CD1c-positive myeloid dendritic cell (primary cell): Measurements from ENCODE around the gene GOLGA2.

Experiments
- DNase-seq: peaks from one replicate; pipeline ENCODE4 v3.0.0-alpha.2; 2016; ENCODE audit errors: extremely low spot score

The GOLGA2 gene, protein sequence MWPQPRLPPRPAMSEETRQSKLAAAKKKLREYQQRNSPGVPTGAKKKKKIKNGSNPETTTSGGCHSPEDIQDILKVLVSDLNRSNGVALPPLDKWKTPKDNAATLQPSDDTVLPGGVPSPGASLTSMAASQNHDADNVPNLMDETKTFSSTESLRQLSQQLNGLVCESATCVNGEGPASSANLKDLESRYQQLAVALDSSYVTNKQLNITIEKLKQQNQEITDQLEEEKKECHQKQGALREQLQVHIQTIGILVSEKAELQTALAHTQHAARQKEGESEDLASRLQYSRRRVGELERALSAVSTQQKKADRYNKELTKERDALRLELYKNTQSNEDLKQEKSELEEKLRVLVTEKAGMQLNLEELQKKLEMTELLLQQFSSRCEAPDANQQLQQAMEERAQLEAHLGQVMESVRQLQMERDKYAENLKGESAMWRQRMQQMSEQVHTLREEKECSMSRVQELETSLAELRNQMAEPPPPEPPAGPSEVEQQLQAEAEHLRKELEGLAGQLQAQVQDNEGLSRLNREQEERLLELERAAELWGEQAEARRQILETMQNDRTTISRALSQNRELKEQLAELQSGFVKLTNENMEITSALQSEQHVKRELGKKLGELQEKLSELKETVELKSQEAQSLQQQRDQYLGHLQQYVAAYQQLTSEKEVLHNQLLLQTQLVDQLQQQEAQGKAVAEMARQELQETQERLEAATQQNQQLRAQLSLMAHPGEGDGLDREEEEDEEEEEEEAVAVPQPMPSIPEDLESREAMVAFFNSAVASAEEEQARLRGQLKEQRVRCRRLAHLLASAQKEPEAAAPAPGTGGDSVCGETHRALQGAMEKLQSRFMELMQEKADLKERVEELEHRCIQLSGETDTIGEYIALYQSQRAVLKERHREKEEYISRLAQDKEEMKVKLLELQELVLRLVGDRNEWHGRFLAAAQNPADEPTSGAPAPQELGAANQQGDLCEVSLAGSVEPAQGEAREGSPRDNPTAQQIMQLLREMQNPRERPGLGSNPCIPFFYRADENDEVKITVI

DNA sequence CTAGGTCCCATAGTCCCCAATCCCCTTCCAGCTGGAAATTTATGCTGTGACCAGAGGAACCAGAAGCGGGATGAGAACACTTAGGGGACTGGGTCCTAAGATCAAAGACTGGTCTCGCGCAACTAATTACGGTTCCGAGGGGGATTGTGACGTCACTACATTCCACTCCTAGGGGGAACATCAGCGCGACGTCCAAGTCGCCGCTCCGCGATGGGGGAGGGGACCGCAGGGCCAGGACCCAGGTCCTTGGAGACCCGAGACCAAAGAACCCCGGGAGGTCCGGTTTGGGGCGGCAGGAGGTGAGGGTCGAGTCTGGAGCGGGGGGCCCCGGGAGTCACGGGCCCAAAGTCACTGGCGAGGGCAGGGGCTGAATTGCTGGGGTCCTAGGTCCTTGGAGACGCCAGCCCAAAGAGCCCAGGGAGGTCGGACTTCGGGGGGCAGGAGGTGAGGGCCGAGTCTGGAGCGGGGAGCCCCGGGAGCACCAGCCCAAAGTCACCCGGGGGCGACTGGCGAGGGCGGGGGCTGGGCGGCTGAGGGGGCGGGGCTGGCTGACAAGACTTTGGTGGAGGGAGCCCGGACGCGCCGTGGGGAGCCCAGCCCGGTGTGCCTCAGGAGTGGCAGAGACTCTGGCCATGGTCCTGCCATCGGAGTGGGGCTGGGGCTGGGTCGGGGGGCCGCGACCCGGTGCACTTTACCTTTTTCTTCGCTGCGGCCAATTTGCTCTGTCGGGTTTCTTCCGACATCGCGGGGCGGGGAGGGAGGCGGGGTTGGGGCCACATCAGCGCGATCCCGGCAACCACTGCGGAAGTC, at the start of gene GOLGA2:
TSS of gene GOLGA2 (minus strand) at position 810 of the 810 bp plus-strand sequence. CDS start at position 779, 31 bp downstream.
- DNase-seq = peak; percentile 7

DNA sequence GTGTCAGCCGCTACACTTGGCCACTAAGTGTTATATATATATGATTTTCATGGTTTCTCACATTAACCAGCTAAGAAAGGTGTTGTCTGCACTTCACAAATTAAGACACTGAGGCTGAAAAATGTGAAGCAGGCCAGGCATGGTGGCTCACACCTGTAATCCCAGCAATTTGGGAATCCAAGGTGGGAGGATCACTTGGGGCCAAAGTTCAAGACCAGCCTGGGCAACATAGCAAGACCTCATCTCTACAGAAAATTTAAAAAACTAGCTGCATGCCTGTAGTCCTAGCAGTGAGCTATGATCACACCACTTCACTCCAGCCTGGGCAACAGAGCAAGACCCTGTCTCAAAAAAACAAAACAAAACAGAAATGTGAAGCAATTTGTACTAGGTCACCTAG, 48.6 kb upstream of the GOLGA2 start:
- no peak for DNase-seq

DNA sequence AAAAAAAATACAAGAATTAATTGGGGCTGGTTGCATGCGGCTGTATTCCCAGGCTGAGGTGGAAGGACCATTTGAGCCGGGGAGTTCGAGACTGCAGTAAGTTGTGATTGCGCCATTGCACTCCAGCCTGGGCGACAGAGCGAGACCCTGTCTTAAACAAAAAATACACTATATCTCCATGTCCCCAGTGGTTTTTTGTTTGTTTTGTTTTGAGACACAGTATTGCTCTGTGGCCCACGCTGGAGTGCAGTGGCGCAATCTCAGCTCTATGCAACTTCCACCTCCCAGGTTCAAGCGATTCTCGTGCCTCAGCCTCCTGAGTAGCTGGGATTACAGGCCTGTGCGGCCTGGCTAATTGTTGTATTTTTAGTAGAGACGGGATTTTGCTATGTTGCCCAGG, 48.0 kb upstream of the GOLGA2 start:
- peak; percentile 12 for DNase-seq

DNA sequence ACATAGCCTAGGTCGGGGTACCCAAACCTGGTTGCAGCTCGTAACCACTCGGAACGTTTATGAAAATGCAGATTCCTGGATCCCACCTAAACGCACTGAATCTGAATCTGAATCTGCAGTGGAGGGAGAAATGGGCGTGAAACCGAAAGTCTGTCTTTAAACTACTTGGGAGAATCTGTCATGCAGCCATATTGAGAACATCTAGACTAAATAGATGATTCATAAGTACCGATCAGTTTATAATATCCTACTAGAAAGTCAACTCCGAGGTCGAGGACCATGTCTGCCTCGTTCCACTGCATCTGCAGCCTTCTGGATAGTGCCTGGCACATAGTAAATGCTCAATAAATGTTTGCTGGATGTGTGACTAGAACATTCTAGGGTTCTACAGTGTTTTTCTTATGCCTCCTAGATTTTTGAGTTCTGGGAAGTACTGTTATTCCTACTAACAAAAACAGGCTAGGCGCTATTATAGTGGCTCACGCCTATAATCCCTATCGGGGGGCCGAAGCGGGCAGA, 47.5 kb upstream of the GOLGA2 start:
- DNase-seq = no peak

DNA sequence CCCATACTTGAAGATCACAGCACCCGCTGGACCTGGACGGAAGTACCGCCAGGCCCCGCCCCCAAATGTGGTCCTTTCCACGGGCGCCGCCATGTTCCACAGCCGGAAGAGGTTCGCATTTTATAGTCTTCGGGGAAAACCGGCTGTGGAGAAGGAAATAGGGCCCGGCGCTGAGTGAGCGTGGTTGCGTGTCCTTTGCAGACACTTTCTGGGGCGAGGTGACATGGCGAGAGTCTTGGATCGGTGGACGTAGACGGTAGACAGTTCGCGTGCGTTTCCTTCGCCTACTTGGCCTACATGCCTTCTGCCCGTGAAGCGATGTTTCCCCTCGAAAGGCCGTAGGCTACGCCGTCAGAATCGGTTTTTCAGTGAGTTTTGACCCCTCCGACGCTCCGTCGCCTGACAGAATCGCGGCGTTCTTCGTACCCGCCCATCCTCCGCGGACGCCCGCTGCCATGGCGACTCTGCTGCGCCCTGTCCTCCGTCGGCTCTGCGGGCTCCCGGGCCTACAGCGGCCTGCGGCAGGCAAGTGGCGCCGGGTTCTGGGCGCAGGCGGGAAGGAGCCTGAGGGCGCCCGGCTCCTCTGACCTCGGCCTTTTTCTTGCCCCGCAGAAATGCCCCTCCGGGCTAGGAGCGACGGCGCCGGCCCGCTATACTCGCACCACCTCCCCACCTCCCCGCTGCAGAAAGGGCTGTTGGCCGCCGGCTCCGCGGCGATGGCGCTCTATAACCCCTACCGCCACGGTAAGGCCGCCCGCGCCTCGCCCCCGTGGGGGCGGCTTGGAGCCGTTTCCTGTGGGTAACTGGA, 46.8 kb upstream of the GOLGA2 start, which contains the start of the genes COQ4 and TRUB2:
TSS of gene COQ4 (plus strand) at position 436 of the 808 bp plus-strand sequence. CDS start at position 456, 20 bp downstream.
TSS of gene TRUB2 (minus strand) at position 44 of the 808 bp plus-strand sequence. CDS start at position 5, 39 bp downstream.
- DNase-seq = peak; percentile 97

DNA sequence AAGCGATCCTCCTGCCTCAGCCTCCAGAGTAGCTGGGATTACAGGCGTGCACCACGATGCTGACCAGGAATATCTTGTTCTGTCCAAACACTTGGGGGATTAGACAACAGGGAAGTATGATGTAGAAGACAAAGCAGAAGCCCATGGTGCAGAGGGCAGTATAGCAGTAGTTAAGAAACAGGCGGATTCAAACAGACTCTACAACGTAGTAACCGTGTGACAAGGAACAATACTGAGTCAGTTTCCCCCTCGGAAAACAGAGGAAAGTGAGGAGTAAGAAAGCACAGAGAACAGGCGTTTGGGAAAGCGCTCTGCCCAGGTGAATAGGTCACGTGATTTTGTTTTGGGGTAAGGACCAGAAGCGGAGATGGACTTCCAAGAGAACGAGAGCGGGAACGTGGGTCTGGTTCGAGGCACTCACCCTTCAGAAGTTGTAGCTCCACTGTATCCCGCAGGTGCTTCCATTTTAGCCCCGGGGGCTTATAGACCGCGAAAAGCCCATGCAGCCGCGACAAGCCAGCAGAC, 46.1 kb upstream of the GOLGA2 start:
- peak; percentile 2 for DNase-seq

DNA sequence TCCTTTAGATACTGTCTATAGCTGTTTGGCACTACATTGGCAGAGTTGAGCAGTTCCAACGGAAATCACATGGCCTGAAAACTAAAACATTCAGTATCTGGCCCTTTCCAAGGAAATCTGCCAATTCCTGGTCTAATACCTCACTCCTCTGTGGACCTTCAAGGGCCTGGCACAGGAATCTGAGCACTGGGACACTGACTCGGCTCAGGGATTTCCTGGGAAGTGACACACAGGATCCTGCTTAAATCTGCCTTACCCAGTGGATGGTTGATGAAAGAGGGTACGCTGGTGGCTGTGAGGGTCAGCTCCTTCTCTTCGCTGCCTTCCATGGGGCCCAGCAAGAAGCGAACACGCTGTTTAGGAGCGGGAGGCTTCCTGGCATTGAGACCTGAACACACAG, 45.5 kb upstream of the GOLGA2 start:
- no peak for DNase-seq

DNA sequence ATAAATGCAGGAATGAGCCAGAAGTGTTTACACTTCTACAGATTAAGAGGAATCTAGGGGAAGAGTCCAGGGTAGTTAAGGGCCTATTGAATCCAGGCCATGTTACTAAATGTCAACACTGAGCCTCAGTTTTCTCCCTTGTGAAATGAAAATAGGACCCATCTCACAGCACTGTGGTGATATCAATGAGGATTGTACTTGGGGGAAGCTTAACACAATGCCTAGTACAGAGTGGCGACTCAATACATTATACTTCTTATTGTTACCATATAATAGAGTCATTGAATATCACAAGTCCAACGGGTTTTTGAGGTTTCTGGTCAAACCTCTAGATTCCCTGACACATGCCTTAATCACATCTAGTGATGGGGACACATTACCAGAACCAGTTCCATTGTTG, 41.8 kb upstream of the GOLGA2 start:
- no peak for DNase-seq

DNA sequence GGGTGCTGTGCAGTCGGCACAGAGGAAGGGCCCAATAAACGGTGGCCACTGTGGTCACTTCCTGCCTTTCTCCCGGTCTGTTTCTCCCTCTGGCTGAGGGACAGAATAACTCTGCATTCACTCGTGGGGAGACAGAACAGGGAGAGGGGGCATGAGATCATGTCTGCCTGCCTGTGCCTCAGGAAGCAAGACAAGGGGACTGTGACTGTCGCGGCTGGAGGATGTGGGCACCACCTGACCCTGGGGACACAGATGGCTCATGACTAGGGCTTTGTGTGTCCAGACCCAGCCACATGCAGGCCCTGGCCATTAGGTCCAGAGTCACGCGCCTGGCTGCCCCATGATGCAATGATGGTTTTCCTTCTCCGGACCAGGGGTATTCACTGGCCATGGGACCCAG, 40.6 kb upstream of the GOLGA2 start:
- DNase-seq = no peak

DNA sequence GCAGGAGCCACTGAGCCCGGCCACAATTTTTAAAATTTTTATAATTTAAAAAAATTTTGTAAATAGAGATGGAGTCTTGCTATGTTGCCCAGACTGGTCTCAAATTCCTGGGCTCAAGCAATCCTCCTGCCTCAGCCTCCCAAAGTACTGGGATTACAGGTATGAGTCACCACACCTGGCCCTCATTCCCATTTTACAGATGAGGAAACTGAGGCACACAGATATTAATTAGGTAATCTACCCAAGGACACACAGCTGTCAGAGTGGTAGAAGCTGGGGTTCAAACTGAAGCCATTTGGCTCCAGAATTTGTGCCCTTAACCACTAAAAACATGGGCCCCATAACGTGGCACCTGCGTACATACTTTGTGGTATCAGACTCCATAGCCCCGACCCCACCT, 38.9 kb upstream of the GOLGA2 start:
- no peak for DNase-seq

DNA sequence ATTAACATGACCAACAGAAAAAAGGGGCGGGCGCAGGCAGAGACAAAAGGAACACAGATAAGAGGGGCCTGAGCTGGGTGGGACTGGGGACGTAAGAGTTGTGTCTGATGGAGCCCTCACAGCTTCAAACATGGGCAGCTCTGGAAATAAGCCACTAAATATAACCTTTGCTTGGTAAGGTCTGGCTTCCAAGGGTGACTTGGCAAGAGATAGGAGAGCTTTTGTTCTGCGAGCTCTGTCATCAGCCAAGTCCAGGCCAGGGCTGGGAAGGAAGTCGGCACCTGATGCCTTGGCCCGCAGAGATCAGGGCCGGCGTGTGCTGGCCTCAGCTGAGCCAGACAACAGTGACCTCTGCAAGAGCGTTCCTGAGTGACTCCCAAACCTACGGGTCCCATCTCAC, 34.7 kb upstream of the GOLGA2 start:
- no peak for DNase-seq

DNA sequence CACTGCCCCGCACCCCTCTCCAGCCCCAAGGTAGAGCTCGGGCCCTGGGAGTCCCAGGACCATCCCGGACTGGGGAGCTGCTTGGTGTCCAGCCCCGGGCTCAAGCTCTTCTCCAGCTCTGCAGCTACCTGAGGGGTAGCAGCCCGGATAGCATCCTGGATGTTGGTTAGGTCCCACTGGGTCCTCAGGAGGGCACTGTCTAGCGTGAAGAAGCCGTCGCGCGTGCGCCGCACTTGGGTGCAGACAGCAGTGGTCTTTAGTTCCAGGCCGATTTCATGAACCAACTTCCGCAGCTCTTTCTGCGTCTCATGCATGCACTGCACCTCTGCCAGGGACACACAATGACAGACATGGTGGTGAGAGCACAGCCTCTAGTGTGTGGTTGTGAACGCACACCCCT, 33.7 kb upstream of the GOLGA2 start:
- no peak for DNase-seq

DNA sequence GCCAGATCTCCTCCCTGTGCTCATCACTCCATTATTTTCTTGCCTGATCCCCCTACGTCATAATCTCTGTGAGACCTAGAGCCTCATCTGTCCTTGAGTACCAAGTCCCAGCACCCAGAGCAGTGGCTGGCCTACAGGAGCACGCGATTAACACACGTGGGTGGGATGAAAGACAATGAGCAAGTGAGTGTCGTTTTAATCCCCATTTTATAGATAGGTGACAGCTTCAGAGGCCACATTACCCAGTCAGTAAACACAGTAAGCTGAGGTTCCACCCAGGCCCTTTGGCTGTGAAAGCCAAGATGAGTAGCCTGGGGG, 29.1 kb upstream of the GOLGA2 start:
- DNase-seq = no peak

DNA sequence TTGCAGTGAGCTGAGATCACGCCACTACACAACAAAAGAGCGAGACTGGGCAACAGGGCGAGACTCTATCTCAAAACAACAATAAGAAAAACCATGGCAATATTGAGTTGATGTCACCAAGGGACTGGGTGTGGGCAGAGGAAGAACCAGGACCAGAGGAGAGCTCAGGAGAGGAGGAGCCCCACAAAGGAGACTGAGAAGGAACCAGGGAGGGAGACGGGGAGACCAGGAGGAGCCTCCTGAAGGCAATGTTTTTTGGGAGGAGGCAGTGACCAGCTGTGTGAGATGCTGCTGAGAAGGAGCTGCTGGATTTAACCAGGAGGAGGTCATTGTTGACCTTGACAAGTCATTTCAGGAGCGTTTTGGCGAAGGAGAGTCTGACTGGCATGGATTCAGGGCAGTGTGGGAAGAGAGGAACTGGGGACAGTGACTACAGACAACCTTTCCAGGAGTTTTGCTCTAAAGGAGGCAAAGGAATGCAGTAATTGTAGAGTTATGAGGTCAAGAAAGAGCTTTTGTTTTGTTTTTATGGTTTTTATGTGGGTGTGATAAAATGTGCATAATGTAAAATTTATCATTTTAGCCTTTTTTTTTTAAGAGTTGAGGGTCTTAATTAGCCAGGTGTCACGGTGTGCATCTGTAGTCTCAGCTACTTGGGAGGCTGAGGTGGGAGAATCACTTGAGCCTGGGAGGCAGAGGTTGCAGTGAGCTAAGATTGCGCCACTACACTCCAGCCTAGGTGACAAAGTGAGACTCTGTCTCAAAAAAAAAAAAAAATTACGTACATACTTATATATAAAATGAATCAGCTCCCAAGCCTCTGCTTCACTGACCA, 28.5 kb upstream of the GOLGA2 start:
- DNase-seq = peak; percentile 2

DNA sequence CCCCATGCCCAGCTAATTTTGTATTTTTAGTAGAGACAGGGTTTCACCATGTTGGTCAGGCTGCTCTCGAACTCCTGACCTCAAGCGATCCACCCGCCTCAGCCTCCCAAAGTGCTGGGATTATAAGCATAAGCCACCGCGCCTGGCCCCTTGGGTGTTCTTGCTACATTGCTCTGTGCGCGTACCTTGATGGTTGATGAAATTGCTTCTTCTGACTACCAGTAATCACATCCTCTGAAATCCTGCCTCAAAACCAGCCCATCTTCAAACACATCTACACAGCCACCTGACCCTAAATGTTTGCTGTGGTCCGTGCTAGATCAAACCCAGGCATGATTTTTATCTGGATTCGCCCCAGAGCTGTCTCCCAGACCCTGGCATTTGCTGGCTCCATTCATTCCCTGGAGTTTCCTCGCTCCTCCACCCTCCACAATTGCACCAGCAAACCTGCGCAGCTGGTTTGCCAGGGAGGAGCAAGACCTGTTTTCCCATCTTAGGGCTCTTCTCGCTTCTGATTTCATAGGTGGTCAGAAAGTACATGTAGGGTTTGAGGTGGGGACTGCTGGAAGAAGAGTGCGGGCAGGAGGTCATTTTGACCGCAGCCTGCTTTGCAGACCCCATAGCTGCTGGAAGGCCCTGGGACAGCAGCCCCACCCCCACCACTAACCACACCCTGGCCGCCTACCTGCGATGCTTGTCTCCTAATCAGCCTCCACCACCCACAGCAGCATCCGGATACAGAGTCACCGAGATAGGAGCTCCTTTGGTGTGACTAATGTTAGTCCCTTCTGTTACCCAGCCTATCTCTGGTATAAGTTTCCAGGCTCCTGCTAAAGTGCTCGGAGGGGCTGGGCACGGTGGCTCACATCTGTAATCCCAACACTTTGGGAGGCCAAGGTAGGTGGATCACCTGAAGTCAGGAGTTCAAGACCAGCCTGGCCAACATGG, 23.0 kb upstream of the GOLGA2 start:
- DNase-seq = no peak

DNA sequence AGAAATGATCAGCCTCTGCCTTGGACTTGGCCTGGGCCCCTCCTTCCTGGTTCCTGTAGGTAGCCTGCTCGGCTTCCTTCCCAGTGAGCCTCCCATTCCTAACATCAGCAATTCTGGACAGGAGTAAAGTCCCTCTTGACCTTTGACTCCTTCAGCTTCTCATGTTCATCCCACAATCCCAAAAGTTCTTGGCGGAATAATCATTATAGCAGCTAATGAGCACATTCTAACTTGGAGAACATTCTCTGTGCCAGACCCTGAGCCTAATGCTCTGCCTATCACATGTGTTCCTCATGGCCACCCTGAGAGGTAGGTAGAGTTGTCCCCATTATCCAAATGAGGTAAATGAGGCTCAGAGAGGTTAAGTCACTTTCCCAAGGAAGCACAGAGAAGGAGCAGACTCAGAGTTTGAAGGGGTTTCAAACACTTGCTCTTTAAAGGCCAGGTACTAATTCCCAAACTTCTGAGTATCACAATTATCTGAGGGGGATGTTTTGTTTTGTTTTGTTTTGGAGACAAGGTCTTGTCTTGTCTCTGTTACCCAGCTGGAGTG, 21.5 kb upstream of the GOLGA2 start:
- DNase-seq = no peak

DNA sequence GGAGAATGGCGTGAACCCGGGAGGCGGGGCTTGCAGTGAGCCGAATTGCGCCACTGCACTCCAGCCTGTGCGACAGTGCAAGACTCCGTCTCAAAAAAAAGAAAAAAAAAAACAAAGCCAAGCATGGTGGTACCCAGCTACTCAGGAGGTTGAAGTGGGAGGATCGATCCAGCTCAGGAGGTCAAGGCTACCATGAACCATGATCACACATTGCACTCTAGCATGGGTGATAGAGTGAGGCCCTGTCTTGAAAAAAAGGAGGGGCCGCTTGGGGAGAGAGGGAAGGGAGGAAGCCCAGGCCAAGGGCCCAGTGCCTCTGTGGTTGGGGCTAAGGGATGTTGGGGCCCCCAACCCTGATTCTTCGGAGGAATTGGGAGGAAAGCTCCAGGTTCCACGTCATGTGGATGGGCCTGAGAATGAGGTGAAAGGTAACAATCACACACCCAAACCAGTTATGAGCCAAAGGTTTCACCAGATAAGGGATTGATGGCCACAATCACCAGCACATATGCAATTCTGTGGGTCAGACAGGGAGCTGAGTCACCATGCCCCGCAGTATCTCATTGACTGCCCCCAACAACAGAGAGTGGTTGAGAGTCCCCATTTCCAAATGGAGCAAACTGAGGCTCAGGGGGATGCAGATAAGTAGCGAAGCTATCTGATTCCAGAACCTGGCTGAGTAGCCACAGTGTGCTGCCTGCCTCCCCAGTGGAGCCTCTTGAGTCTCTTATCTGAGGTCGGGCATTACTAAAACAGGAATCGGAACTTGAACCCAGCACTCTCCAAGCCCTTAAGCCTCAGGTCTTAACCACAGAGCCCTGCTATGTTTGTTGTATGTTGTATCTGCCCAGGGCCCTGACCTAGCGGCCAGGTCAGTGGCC, 20.8 kb upstream of the GOLGA2 start:
- no peak for DNase-seq
